IMR-90 (cell line): ENCODE measurements around the gene CCDC92. TPM values are rescaled to one million over a fixed set of nuclear protein-coding genes. Genes with fewer than 3 reads are reported as not detected.

Source experiments
- ATAC-seq: fragments of 200-7000 bp; cut with Tn5 transposase; 2 replicates; pipeline ENCODE4 v1.9.1; 2020; ENCODE audit warnings: low read depth, mild to moderate bottlenecking, moderate library complexity
- BruUV-seq: library from RNA; stranded (reverse); fragments of 400-500 nt; replicated peaks from 2 replicates; lab custom pipeline; 2021; lab: Mats Ljungman, UMichigan
- CTCF ChIA-PET: fragments of 300-600 bp; formaldehyde crosslinking; extraction: SDS; loops from one replicate; lab custom pipeline; 2021; ENCODE audit warnings: antibody characterized with exemption; lab: Yijun Ruan, JAX
- POLR2A ChIA-PET: fragments of 300-600 bp; sonication (Branson Sonifier 250); formaldehyde crosslinking; loops from one replicate; lab custom pipeline; 2022; ENCODE audit warnings: antibody characterized with exemption; ENCODE audit not compliant: unreplicated experiment; lab: Charles Lee
- DNase-seq: peaks from one replicate; pipeline ENCODE4 v3.0.0; 2013
- H2AFZ ChIP-seq: replicated peaks from 2 replicates; pipeline ENCODE3; 2013; ENCODE audit warnings: low read length, mild to moderate bottlenecking; ENCODE audit not compliant: poor library complexity
- H2AK5ac ChIP-seq: 2 replicates; pipeline ENCODE4 v1.6.1; 2013; ENCODE audit warnings: low read depth, low read length, inconsistent platforms
- H2AK9ac ChIP-seq: replicated peaks from 2 replicates; pipeline ENCODE3; 2013; ENCODE audit warnings: mild to moderate bottlenecking, low read depth, low read length, moderate library complexity; ENCODE audit not compliant: poor library complexity
- H2BK120ac ChIP-seq: 2 replicates; pipeline ENCODE4 v1.6.1; 2013; ENCODE audit warnings: low read depth, low read length, inconsistent platforms
- H2BK15ac ChIP-seq: 3 replicates; pipeline ENCODE4 v1.6.1; 2013; ENCODE audit warnings: low read depth, low read length, inconsistent platforms
- H2BK20ac ChIP-seq: 2 replicates; pipeline ENCODE4 v1.6.1; 2013; ENCODE audit warnings: low read depth, mild to moderate bottlenecking, inconsistent platforms, low read length, moderate library complexity
- H2BK5ac ChIP-seq: 2 replicates; pipeline ENCODE4 v1.6.1; 2013; ENCODE audit warnings: mild to moderate bottlenecking, low read depth, low read length, inconsistent platforms; ENCODE audit not compliant: poor library complexity, severe bottlenecking
- H3K14ac ChIP-seq: replicated peaks from 2 replicates; pipeline ENCODE4 v1.6.1; 2013; ENCODE audit warnings: low read depth, low read length, inconsistent platforms
- H3K18ac ChIP-seq: 2 replicates; pipeline ENCODE4 v1.6.1; 2013; ENCODE audit warnings: low read depth, low read length, control low read depth
- H3K23ac ChIP-seq: 2 replicates; pipeline ENCODE4 v1.6.1; 2013; ENCODE audit warnings: low read depth, low read length, inconsistent platforms
- H3K27ac ChIP-seq: 2 replicates; pipeline ENCODE4 v1.5.1; 2013; ENCODE audit warnings: mild to moderate bottlenecking, control low read depth, low read length; ENCODE audit not compliant: insufficient read depth
- H3K27me3 ChIP-seq: 2 replicates; pipeline ENCODE4 v1.6.1; 2013; ENCODE audit warnings: low read length; ENCODE audit not compliant: control insufficient read depth, insufficient read depth
- H3K36me3 ChIP-seq: 2 replicates; pipeline ENCODE4 v1.6.1; 2013; ENCODE audit warnings: low read length, mixed read lengths; ENCODE audit not compliant: control insufficient read depth, insufficient read depth
- H3K4ac ChIP-seq: 2 replicates; pipeline ENCODE4 v1.6.1; 2013; ENCODE audit warnings: low read depth, low read length, inconsistent platforms
- H3K4me1 ChIP-seq: 2 replicates; pipeline ENCODE4 v1.6.1; 2013; ENCODE audit warnings: low read length, mixed read lengths; ENCODE audit not compliant: control insufficient read depth, insufficient read depth
- H3K4me2 ChIP-seq: 2 replicates; pipeline ENCODE4 v1.6.1; 2013; ENCODE audit warnings: low read depth, mild to moderate bottlenecking, control low read depth, low read length, moderate library complexity
- H3K4me3 ChIP-seq: 2 replicates; pipeline ENCODE4 v1.5.1; 2013; ENCODE audit warnings: low read depth, mild to moderate bottlenecking, control low read depth, low read length, moderate library complexity; ENCODE audit not compliant: insufficient read depth
- H3K56ac ChIP-seq: 2 replicates; pipeline ENCODE4 v1.6.1; 2013; ENCODE audit warnings: low read length, inconsistent platforms; ENCODE audit not compliant: insufficient read depth; ENCODE audit errors: extremely low read depth
- H3K79me1 ChIP-seq, 2 experiments: 2 replicates each; pipeline ENCODE4 v1.6.1; 2013; ENCODE audit warnings: low read length in 2 of 2, inconsistent platforms in 1 of 2, low read depth in 1 of 2
- H3K9ac ChIP-seq: 2 replicates; pipeline ENCODE4 v1.6.1; 2013; ENCODE audit warnings: low read depth, low read length, control low read depth
- H3K9me1 ChIP-seq: 2 replicates; pipeline ENCODE4 v1.6.1; 2013; ENCODE audit warnings: low read length, inconsistent platforms; ENCODE audit not compliant: insufficient read depth
- H3K9me3 ChIP-seq: 2 replicates; pipeline ENCODE4 v1.6.1; 2013; ENCODE audit warnings: low read length; ENCODE audit not compliant: control insufficient read depth, insufficient read depth
- H4K20me1 ChIP-seq: 2 replicates; pipeline ENCODE4 v1.6.1; 2013; ENCODE audit warnings: low read length, inconsistent platforms; ENCODE audit not compliant: insufficient read depth
- H4K5ac ChIP-seq: 2 replicates; pipeline ENCODE4 v1.6.1; 2013; ENCODE audit warnings: mild to moderate bottlenecking, low read depth, low read length, control low read depth
- H4K8ac ChIP-seq, 2 experiments: 2 replicates each; pipeline ENCODE4 v1.6.1; 2013; ENCODE audit warnings: low read depth in 2 of 2, low read length in 2 of 2, control low read depth in 1 of 2, inconsistent platforms in 1 of 2
- H4K91ac ChIP-seq: 2 replicates; pipeline ENCODE4 v1.6.1; 2013; ENCODE audit warnings: low read depth, low read length, inconsistent platforms; ENCODE audit not compliant: insufficient read depth
- BHLHE40 ChIP-seq: fragments of 150-350 bp; IDR thresholded peaks from 2 replicates; pipeline ENCODE4 v1.6.1; 2016; ENCODE audit warnings: mild to moderate bottlenecking, low read depth, low read length
- CEBPB ChIP-seq: IDR thresholded peaks from 2 replicates; pipeline ENCODE4 v1.6.1; 2012; ENCODE audit warnings: low read depth, low read length, improper control_type of control experiment
- CHD1 ChIP-seq: IDR thresholded peaks from 2 replicates; pipeline ENCODE4 v1.6.1; 2012; ENCODE audit warnings: low read depth, low read length, improper control_type of control experiment
- CTCF ChIP-seq: conservative IDR thresholded peaks from 2 replicates; pipeline ENCODE4 v1.5.1; 2012; ENCODE audit warnings: mild to moderate bottlenecking, low read depth, low read length, improper control_type of control experiment
- ELK1 ChIP-seq: fragments of 150-350 bp; IDR thresholded peaks from 2 replicates; pipeline ENCODE4 v1.6.1; 2016; ENCODE audit warnings: low read depth, mild to moderate bottlenecking, low read length, moderate library complexity, borderline replicate concordance
- FOS ChIP-seq: fragments of 150-350 bp; IDR thresholded peaks from 2 replicates; pipeline ENCODE4 v1.6.1; 2016; ENCODE audit warnings: low read depth, low read length
- MAFK ChIP-seq: IDR thresholded peaks from 2 replicates; pipeline ENCODE4 v1.6.1; 2012; ENCODE audit warnings: low read depth, low read length, improper control_type of control experiment
- MAZ ChIP-seq: IDR thresholded peaks from 2 replicates; pipeline ENCODE4 v1.6.1; 2012; ENCODE audit warnings: low read depth, mild to moderate bottlenecking, low read length, improper control_type of control experiment, moderate library complexity, borderline replicate concordance
- MXI1 ChIP-seq: IDR thresholded peaks from 2 replicates; pipeline ENCODE4 v1.6.1; 2012; ENCODE audit warnings: low read depth, mild to moderate bottlenecking, low read length, moderate library complexity, borderline replicate concordance
- POLR2A ChIP-seq: IDR thresholded peaks from 2 replicates; pipeline ENCODE4 v1.6.1; 2012; ENCODE audit warnings: mild to moderate bottlenecking, low read depth, low read length
- RAD21 ChIP-seq: IDR thresholded peaks from 2 replicates; pipeline ENCODE4 v1.6.1; 2012; ENCODE audit warnings: low read length, improper control_type of control experiment
- RCOR1 ChIP-seq: IDR thresholded peaks from 2 replicates; pipeline ENCODE4 v1.6.1; 2012; ENCODE audit warnings: mild to moderate bottlenecking, low read length, improper control_type of control experiment; ENCODE audit not compliant: insufficient replicate concordance
- RFX5 ChIP-seq: IDR thresholded peaks from 2 replicates; pipeline ENCODE4 v1.8.0; 2012; ENCODE audit warnings: low read depth, mild to moderate bottlenecking, low read length, moderate library complexity
- SMC3 ChIP-seq: fragments of 150-350 bp; IDR thresholded peaks from 2 replicates; pipeline ENCODE4 v1.6.1; 2016; ENCODE audit warnings: low read depth, mild to moderate bottlenecking, antibody characterized with exemption, low read length, moderate library complexity
- USF2 ChIP-seq: fragments of 150-350 bp; IDR thresholded peaks from 2 replicates; pipeline ENCODE4 v1.6.1; 2017; ENCODE audit warnings: mild to moderate bottlenecking, antibody characterized with exemption, low read length, low read depth
- WGBS, 2 experiments: methylation state at CpG; one replicate each; pipeline versions ENCODE4 v1.1.5 to v1.1.7; 2013; ENCODE audit warnings: missing lambda C conversion rate in 2 of 2; ENCODE audit not compliant: insufficient read length in 1 of 2; ENCODE audit errors: extremely low coverage in 2 of 2; 5-methylcytosine and 5-hydroxymethylcytosine counted together
- dilution Hi-C: fragments of 300-500 bp; cut with HindIII; formaldehyde crosslinking; loops from one replicate; pipeline ENCODE4 v1.14.3; 2018; ENCODE audit warnings: low sequenced_read_pairs; ENCODE audit not compliant: unreplicated experiment
- in situ Hi-C: fragments of 300-500 bp; cut with MboI; formaldehyde crosslinking; loops from 3 replicates; pipeline ENCODE4 v1.14.3; 2019; ENCODE audit warnings: low sequenced_read_pairs, inconsistent platforms, mixed read lengths
- intact Hi-C: fragments of 100-400 bp; cut with micrococcal nuclease; formaldehyde crosslinking; loops from 2 replicates; pipeline ENCODE4 v1.10.0; 2022
- polyA plus RNA-seq, 3 experiments: library from polyadenylated mRNA; depleted of rRNA; stranded (reverse); fragments of >200 nt; gene quantifications; 2 replicates each; pipeline ENCODE4 v1.2.3, GENCODE V29; 2012; ENCODE audit warnings: low replicate concordance in 1 of 3
- total RNA-seq: library from RNA; depleted of rRNA; stranded (reverse); fragments of >200 nt; gene quantifications from 2 replicates; pipeline ENCODE4 v1.2.3, GENCODE V29; 2012

The CCDC92 gene
- total and polyA plus RNA-seq, 2 of the 4 experiments (the other 2 are of a cell fraction): 5.7 to 55.5 TPM

GRCh38 chr12:123905319-123905925 lies 67.2 kb downstream of the CCDC92 start:
- ChIA-PET CTCF (interaction anchor here (0.6 to 1.5 kb wide), 12 partner anchors 11 to 108 kb away, joined by 3 to 6 read pairs (median 3); no protein-coding TSS in a partner anchor), POLR2A (no interaction called here)
- peaks cover 8% of the 10 kb centered on the region for H3K4me1 ChIP-seq
- H3K4me2 ChIP-seq: no peak overlapping the region
- H3K4ac ChIP-seq: no peak overlapping the region
- no peaks in the 10 kb centered on the region; the same call in 1 of the 2 replicates for H3K9me1 ChIP-seq
- H4K20me1 ChIP-seq: no peaks in the 10 kb centered on the region
- no peak overlapping the region for H2AFZ ChIP-seq
- H3K36me3 ChIP-seq: no peaks in the 10 kb centered on the region
- H2BK15ac ChIP-seq: no peak overlapping the region
- dilution Hi-C loops: no loop called here
- H3K27me3 ChIP-seq: no peaks in the 10 kb centered on the region; the same call in 1 of the 2 replicates
- H2BK20ac ChIP-seq: no peak overlapping the region
- H2BK120ac ChIP-seq: no peak overlapping the region
- no peak overlapping the region for H4K91ac ChIP-seq
- H3K9ac ChIP-seq: no peak overlapping the region
- H2BK5ac ChIP-seq: no peak overlapping the region
- intact Hi-C loops: loop anchor here (1.0 to 5.0 kb wide), 3 partner anchors 65 to 127 kb away; no protein-coding TSS in a partner anchor
- no peak overlapping the region for H2AK9ac ChIP-seq
- H3K4me3 ChIP-seq: no peak overlapping the region
- H3K27ac ChIP-seq: no peak overlapping the region
- H3K14ac ChIP-seq: no peak overlapping the region
- TF ChIP-seq USF2: peak; percentile 30; the same call in 1 of the 2 replicates
- TF ChIP-seq MAZ: no peak
- no peak for TF ChIP-seq RCOR1
- TF ChIP-seq RFX5: no peak
- no peak for TF ChIP-seq POLR2A
- no peak for TF ChIP-seq MXI1
- peak; percentile 53 for TF ChIP-seq RAD21
- no peak for TF ChIP-seq CHD1
- no peak for TF ChIP-seq ELK1
- peak; percentile 26; the same call in 1 of the 2 replicates for TF ChIP-seq FOS
- peak; percentile 78 for TF ChIP-seq CTCF
- TF ChIP-seq MAFK: no peak
- TF ChIP-seq SMC3: peak; percentile 64
- peak; percentile 83 for TF ChIP-seq CEBPB
- no peak for TF ChIP-seq BHLHE40
- in situ Hi-C loops: no loop called here
- no peak overlapping the region for H2AK5ac ChIP-seq
- no peak overlapping the region for H3K18ac ChIP-seq
- H4K5ac ChIP-seq: no peak overlapping the region
- no peak overlapping the region for H4K8ac ChIP-seq
- no peaks in the 10 kb centered on the region for H3K9me3 ChIP-seq
- no peak overlapping the region for H3K56ac ChIP-seq
- no CpG with 5 or more reads among the region's 9 CpGs for WGBS, 2 experiments
- DNase-seq (peak; percentile 81), ATAC-seq (peak; percentile 63)
- BruUV-seq: no TSS peak
- no peak overlapping the region for H3K23ac ChIP-seq
- no peaks in the 10 kb centered on the region for H3K79me1 ChIP-seq
